Trophoblast cell (in vitro differentiated cells and primary cell): ENCODE results near the gene MROH2B.

Source experiments
- DNase-seq, 2 donors: peaks; one replicate each; pipeline ENCODE4 v3.0.0-alpha.2; 2016
- H2AFZ ChIP-seq: 2 replicates; pipeline ENCODE4 v1.6.1; 2013; ENCODE audit warnings: low read length, moderate library complexity, mild to moderate bottlenecking; ENCODE audit not compliant: insufficient read depth, poor library complexity
- H2AK5ac ChIP-seq: 2 replicates; pipeline ENCODE4 v1.6.1; 2013; ENCODE audit warnings: mild to moderate bottlenecking, low read length
- H2BK120ac ChIP-seq: 2 replicates; pipeline ENCODE4 v1.6.1; 2013; ENCODE audit warnings: low read length, mild to moderate bottlenecking, moderate library complexity; ENCODE audit not compliant: insufficient read depth, poor library complexity
- H2BK12ac ChIP-seq: 2 replicates; pipeline ENCODE4 v1.6.1; 2013; ENCODE audit warnings: mild to moderate bottlenecking, low read length, moderate library complexity
- H2BK5ac ChIP-seq: 2 replicates; pipeline ENCODE4 v1.6.1; 2013; ENCODE audit warnings: low read length, low read depth, moderate library complexity, mild to moderate bottlenecking; ENCODE audit not compliant: poor library complexity
- H3K14ac ChIP-seq: 2 replicates; pipeline ENCODE4 v1.6.1; 2013; ENCODE audit warnings: mild to moderate bottlenecking, low read length
- H3K18ac ChIP-seq: 2 replicates; pipeline ENCODE4 v1.6.1; 2013; ENCODE audit warnings: mild to moderate bottlenecking, low read length
- H3K23ac ChIP-seq: 2 replicates; pipeline ENCODE4 v1.6.1; 2013; ENCODE audit warnings: low read length
- H3K27ac ChIP-seq: 2 replicates; pipeline ENCODE4 v1.5.1; 2013; ENCODE audit warnings: low read depth, mild to moderate bottlenecking, inconsistent platforms, low read length, moderate library complexity
- H3K27me3 ChIP-seq: 2 replicates; pipeline ENCODE4 v1.6.1; 2013; ENCODE audit warnings: inconsistent platforms, mild to moderate bottlenecking, low read length, moderate library complexity; ENCODE audit not compliant: insufficient read depth
- H3K36me3 ChIP-seq, 2 experiments: 1 replicate in 1 of 2; 2 replicates in 1 of 2; pipeline ENCODE4 v1.6.1; 2013; ENCODE audit warnings: low read length in 2 of 2, mild to moderate bottlenecking in 2 of 2, moderate library complexity in 1 of 2; ENCODE audit not compliant: insufficient read depth in 2 of 2, control insufficient read depth in 1 of 2
- H3K4ac ChIP-seq: 2 replicates; pipeline ENCODE4 v1.6.1; 2013; ENCODE audit warnings: low read depth, mild to moderate bottlenecking, low read length, moderate library complexity
- H3K4me1 ChIP-seq, 2 experiments: 1 replicate in 1 of 2; 2 replicates in 1 of 2; pipeline ENCODE4 v1.6.1; 2013; ENCODE audit warnings: low read length in 2 of 2, mild to moderate bottlenecking in 2 of 2, moderate library complexity in 1 of 2; ENCODE audit not compliant: insufficient read depth in 2 of 2, control insufficient read depth in 1 of 2
- H3K4me2 ChIP-seq: 2 replicates; pipeline ENCODE4 v1.6.1; 2013; ENCODE audit warnings: inconsistent platforms, mild to moderate bottlenecking, low read length, moderate library complexity
- H3K4me3 ChIP-seq: 2 replicates; pipeline ENCODE4 v1.5.1; 2013; ENCODE audit warnings: mild to moderate bottlenecking, low read depth, low read length, inconsistent platforms
- H3K79me1 ChIP-seq: one replicate; pipeline ENCODE4 v1.6.1; 2013; ENCODE audit warnings: low read length
- H3K79me2 ChIP-seq: 2 replicates; pipeline ENCODE4 v1.6.1; 2013; ENCODE audit warnings: low read length, mild to moderate bottlenecking; ENCODE audit not compliant: control insufficient read depth, insufficient read depth, poor library complexity
- H3K9ac ChIP-seq: 2 replicates; pipeline ENCODE4 v1.6.1; 2013; ENCODE audit warnings: mild to moderate bottlenecking, low read length
- H3K9me3 ChIP-seq: 2 replicates; pipeline ENCODE4 v1.6.1; 2013; ENCODE audit warnings: low read depth, mild to moderate bottlenecking, control low read depth, inconsistent platforms, low read length; ENCODE audit not compliant: insufficient read depth
- H4K12ac ChIP-seq: 2 replicates; pipeline ENCODE4 v1.6.1; 2013; ENCODE audit warnings: low read depth, mild to moderate bottlenecking, low read length, moderate library complexity
- H4K8ac ChIP-seq: 2 replicates; pipeline ENCODE4 v1.6.1; 2013; ENCODE audit warnings: low read depth, mild to moderate bottlenecking, low read length, moderate library complexity
- H4K91ac ChIP-seq: one replicate; pipeline ENCODE4 v1.6.1; 2013; ENCODE audit warnings: low read depth, mild to moderate bottlenecking, low read length, moderate library complexity
- WGBS: extraction: QIAGEN DNeasy Blood & Tissue Kit; methylation state at CpG from one replicate; pipeline ENCODE4 v1.1.7; 2013; ENCODE audit warnings: missing lambda C conversion rate; ENCODE audit not compliant: insufficient read length, insufficient coverage; ENCODE audit errors: extremely low coverage; 5-methylcytosine and 5-hydroxymethylcytosine counted together

Gene MROH2B

DNA sequence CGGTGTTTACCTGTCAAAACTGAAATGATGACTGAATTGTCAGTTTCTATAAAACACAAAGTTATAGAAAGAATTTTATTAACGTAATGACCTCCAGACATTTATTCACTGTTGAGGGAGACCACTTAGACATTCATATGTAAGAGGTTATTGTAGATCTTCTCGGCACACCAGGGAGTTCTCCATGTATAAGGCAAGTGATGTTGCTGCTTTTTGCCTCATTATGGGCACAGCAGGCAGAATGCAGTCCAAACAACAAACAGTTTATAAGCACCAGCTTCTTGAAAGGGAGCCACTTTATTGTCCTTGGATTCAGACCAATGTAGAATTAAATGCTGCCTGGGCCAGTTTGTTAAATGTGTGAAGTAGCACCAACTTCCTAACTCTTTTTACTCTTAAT lies 95.1 kb downstream of the MROH2B start:
- Histone ChIP-seq H4K91ac (no peak overlapping the region), H3K27ac (no peak overlapping the region), H3K27me3 (no peaks in the 10 kb centered on the region), H2BK5ac (no peak overlapping the region), H3K18ac (no peak overlapping the region), H3K23ac (no peak overlapping the region), H2BK12ac (no peak overlapping the region), H3K9ac (no peak overlapping the region), H4K12ac (no peak overlapping the region), H3K4me1 (no peaks in the 10 kb centered on the region), H2BK120ac (no peak overlapping the region), H3K36me3 (no peaks in the 10 kb centered on the region), H3K4ac (no peak overlapping the region), H3K4me3 (no peak overlapping the region), H2AK5ac (no peak overlapping the region), H3K79me1 (no peaks in the 10 kb centered on the region), H3K79me2 (no peaks in the 10 kb centered on the region), H3K4me2 (no peak overlapping the region), H3K14ac (no peak overlapping the region), H3K9me3 (no peaks in the 10 kb centered on the region), H2AFZ (no peak overlapping the region), H4K8ac (no peak overlapping the region)
- no peak for DNase-seq
- no CpG with 5 or more reads among the region's 3 CpGs for WGBS

- no peak overlapping the region for H2BK12ac ChIP-seq
- H3K9me3 ChIP-seq: no peaks in the 10 kb centered on the region
- no peak overlapping the region for H2BK5ac ChIP-seq
- no peak overlapping the region for H3K9ac ChIP-seq
- no peak overlapping the region for H3K23ac ChIP-seq
- H4K12ac ChIP-seq: no peak overlapping the region
- no peak overlapping the region for H2AK5ac ChIP-seq
- H3K14ac ChIP-seq: no peak overlapping the region
- H2AFZ ChIP-seq: no peak overlapping the region
- whole genome bisulfite sequencing: no CpG with 5 or more reads among the region's 3 CpGs
- no peaks in the 10 kb centered on the region for H3K79me1 ChIP-seq
- H3K27me3 ChIP-seq: no peaks in the 10 kb centered on the region
- no peak overlapping the region for H4K91ac ChIP-seq
- H3K27ac ChIP-seq: no peak overlapping the region
- H3K4me2 ChIP-seq: no peak overlapping the region
- no peak overlapping the region for H3K4ac ChIP-seq
- no peak overlapping the region for H2BK120ac ChIP-seq
- no peak overlapping the region for H3K4me3 ChIP-seq
- no peaks in the 10 kb centered on the region for H3K36me3 ChIP-seq
- DNase-seq: no peak
- H3K79me2 ChIP-seq: no peaks in the 10 kb centered on the region
- no peaks in the 10 kb centered on the region for H3K4me1 ChIP-seq
- no peak overlapping the region for H3K18ac ChIP-seq
- no peak overlapping the region for H4K8ac ChIP-seq
These were observed 97.7 kb downstream of the MROH2B start for GRCh38 chr5:40973364-40974004.

DNA sequence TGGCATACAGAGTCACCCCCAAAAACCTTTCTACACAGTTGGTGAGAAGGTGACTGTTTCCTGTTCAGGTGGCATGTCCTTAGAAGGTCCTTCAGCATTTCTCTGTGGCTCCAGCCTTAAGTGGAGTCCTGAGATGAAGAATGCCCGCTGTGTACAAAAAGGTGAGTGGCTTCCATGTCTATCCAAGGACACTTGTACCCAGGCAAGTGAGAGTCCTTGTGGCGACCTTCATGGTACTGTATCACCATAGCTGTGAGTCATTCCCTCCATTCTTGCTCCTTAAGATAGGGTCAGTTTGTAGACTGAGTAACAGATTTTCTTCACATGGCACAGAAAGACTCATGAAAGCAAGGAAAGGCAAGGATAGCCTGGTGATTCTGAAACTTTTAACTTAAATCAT lies 98.7 kb downstream of the MROH2B start:
- Histone ChIP-seq H3K23ac (no peak overlapping the region), H3K79me2 (no peaks in the 10 kb centered on the region), H2AK5ac (no peak overlapping the region), H3K4me3 (no peak overlapping the region), H3K36me3 (no peaks in the 10 kb centered on the region), H4K12ac (no peak overlapping the region), H4K8ac (no peak overlapping the region), H3K27me3 (no peaks in the 10 kb centered on the region), H3K27ac (no peak overlapping the region), H3K18ac (no peak overlapping the region), H4K91ac (no peak overlapping the region), H2AFZ (no peak overlapping the region), H2BK120ac (no peak overlapping the region), H3K9me3 (no peaks in the 10 kb centered on the region), H3K4me2 (no peak overlapping the region), H3K9ac (no peak overlapping the region), H2BK5ac (no peak overlapping the region), H3K4me1 (no peaks in the 10 kb centered on the region), H2BK12ac (no peak overlapping the region), H3K79me1 (no peaks in the 10 kb centered on the region), H3K4ac (no peak overlapping the region), H3K14ac (no peak overlapping the region)
- DNase-seq: no peak
- no CpG with 5 or more reads among the region's 2 CpGs for WGBS

DNA sequence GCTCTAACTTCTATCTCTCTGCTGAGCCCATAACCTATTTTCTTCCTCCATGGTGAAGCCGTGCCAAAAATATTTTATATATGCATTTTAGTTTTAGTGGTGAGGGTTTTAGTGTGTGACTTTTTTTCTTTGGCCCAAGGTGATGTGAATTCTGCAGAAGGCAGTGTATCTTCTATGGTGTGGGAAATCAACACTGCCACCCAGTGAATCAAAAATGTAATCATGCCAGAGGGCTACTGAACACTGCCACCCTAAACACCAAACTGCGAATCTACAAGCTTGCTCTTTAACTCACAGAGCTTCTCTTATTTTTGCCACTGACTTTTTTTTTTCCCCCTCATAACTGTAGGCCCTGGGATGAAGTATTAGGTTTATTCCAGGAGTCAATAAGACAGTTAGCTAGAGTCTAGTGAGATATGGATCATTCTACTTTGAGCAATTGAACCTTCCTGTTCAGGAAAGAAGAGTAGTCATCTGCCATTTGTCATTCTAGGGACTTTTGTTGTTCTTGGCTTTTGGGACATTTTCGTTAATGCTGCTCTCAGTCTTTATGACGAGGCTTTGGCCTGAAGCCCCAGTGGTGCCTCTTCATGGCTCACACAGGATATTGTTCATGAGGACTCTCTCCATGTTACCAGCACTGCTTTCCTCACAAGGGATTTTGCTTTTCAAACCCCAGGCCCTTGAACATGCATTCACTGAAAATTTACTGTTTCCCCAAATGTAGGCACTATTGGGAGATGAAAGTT lies 108.8 kb downstream of the MROH2B start:
- no peak overlapping the region for H4K8ac ChIP-seq
- no peaks in the 10 kb centered on the region for H3K9me3 ChIP-seq
- no peaks in the 10 kb centered on the region for H3K79me2 ChIP-seq
- H3K27ac ChIP-seq: no peak overlapping the region
- no peaks in the 10 kb centered on the region for H3K79me1 ChIP-seq
- no peak overlapping the region for H4K91ac ChIP-seq
- no peak overlapping the region for H2BK120ac ChIP-seq
- H3K4me3 ChIP-seq: no peak overlapping the region
- no peak overlapping the region for H2BK5ac ChIP-seq
- H3K4ac ChIP-seq: no peak overlapping the region
- H4K12ac ChIP-seq: no peak overlapping the region
- no peaks in the 10 kb centered on the region for H3K36me3 ChIP-seq
- H2AK5ac ChIP-seq: no peak overlapping the region
- no peaks in the 10 kb centered on the region for H3K4me1 ChIP-seq
- H3K4me2 ChIP-seq: no peak overlapping the region
- no peaks in the 10 kb centered on the region for H3K27me3 ChIP-seq
- H3K23ac ChIP-seq: no peak overlapping the region
- H3K9ac ChIP-seq: no peak overlapping the region
- WGBS: no CpG with 5 or more reads among the region's 4 CpGs
- no peak overlapping the region for H3K18ac ChIP-seq
- H2AFZ ChIP-seq: no peak overlapping the region
- no peak overlapping the region for H3K14ac ChIP-seq
- DNase-seq: no peak
- no peak overlapping the region for H2BK12ac ChIP-seq
